SK-N-MC (cell line): ENCODE data around the gene CTCF.

ENCODE experiments used
- EZH2 ChIP-seq: fragments of 200-600 bp; sonication (generic); IDR thresholded peaks from one replicate; pipeline ENCODE4 v1.6.1; 2017; ENCODE audit warnings: antibody characterized with exemption
- POLR2AphosphoS5 ChIP-seq: IDR thresholded peaks from 2 replicates; pipeline ENCODE4 v1.6.1; 2012; ENCODE audit warnings: mild to moderate bottlenecking, low read depth, low read length, borderline replicate concordance

DNA sequence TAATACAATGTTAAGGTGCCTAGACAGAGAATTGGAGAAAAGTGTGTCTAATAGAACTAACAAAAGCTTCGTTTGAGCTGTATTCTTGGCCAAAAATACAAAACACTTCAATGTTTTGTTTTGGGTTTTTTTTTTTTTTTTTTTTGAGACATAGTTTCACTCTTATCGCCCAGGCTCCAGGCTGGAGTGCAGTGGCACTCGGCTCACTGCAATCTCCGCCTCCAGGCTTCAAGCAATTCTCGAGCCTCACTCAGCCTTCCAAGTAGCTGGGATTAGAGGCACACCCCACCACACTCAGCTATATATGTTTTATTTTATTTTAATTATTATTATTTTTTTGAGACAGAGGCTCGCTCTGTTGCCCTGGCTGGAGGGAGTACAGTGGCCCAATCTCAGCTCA, 44.3 kb downstream of the CTCF start:
- TF ChIP-seq POLR2AphosphoS5: no peak
- TF ChIP-seq EZH2: no peak
